GM12878 (cell line): Measurements from ENCODE around the gene TECR. TPM values are rescaled to one million over a fixed set of nuclear protein-coding genes. Genes with fewer than 3 reads are reported as not detected.

ENCODE experiments used
- ATAC-seq: fragments of 200-7000 bp; cut with Tn5 transposase; 3 replicates; pipeline ENCODE4 v1.9.1; 2020; ENCODE audit warnings: mild to moderate bottlenecking, moderate library complexity
- BruUV-seq: library from RNA; stranded (reverse); fragments of 400-500 nt; replicated peaks from 2 replicates; lab custom pipeline; 2021; lab: Mats Ljungman, UMichigan
- CTCF ChIA-PET: fragments of 300-600 bp; sonication (Branson Sonifier 250); formaldehyde crosslinking; extraction: SDS; loops from one replicate; lab custom pipeline; 2021; ENCODE audit warnings: inconsistent platforms; lab: Yijun Ruan, JAX
- POLR2A ChIA-PET: fragments of 350-600 bp; formaldehyde crosslinking; extraction: SDS; loops from one replicate; lab custom pipeline; 2021; ENCODE audit warnings: inconsistent platforms; lab: Charles Lee
- RAD21 ChIA-PET: fragments of 300-600 bp; sonication (Branson Sonifier 250); formaldehyde crosslinking; loops from one replicate; lab custom pipeline; 2023; ENCODE audit warnings: antibody characterized with exemption; ENCODE audit not compliant: unreplicated experiment; lab: Charles Lee
- SMC1A ChIA-PET: fragments of 300-600 bp; sonication (Branson Sonifier 250); formaldehyde crosslinking; loops from one replicate; lab custom pipeline; 2023; ENCODE audit not compliant: unreplicated experiment, uncharacterized antibody; lab: Charles Lee
- DNase-seq: peaks from one replicate; pipeline ENCODE4 v3.0.0-alpha.2; 2011; ENCODE audit warnings: low read depth, low spot score
- FAIRE-seq: peaks from 3 replicates; lab custom pipeline; 2011; peaks lifted over from hg19 to GRCh38; lab: Jason Lieb, UNC
- H2AFZ ChIP-seq: 2 replicates; pipeline ENCODE4 v1.6.0; 2011; ENCODE audit warnings: low read depth, low read length, control low read depth; ENCODE audit not compliant: control insufficient read depth
- H3K27ac ChIP-seq: 2 replicates; pipeline ENCODE4 v1.5.1; 2011; ENCODE audit warnings: control low read depth; ENCODE audit not compliant: control insufficient read depth, insufficient read depth
- H3K27me3 ChIP-seq, 2 experiments: replicated peaks in 1 of 2; 2 replicates each; pipeline versions ENCODE4 v1.6.0 to v1.6.1; 2011; ENCODE audit warnings: low read length in 1 of 2; ENCODE audit not compliant: control insufficient read depth in 2 of 2, insufficient read depth in 2 of 2
- H3K36me3 ChIP-seq, 2 experiments: 2 replicates each; pipeline ENCODE4 v1.5.1; 2011; ENCODE audit warnings: low read length in 1 of 2; ENCODE audit not compliant: control insufficient read depth in 2 of 2, insufficient read depth in 2 of 2
- H3K4me1 ChIP-seq: 2 replicates; pipeline ENCODE4 v1.6.1; 2011; ENCODE audit warnings: mild to moderate bottlenecking, low read length, moderate library complexity, mixed read lengths; ENCODE audit not compliant: control insufficient read depth, insufficient read depth
- H3K4me2 ChIP-seq: 2 replicates; pipeline ENCODE4 v1.6.0; 2011; ENCODE audit warnings: control low read depth; ENCODE audit not compliant: control insufficient read depth, insufficient read depth
- H3K4me3 ChIP-seq: fragments of 200-600 bp; sonication (generic); 2 replicates; pipeline ENCODE4 v1.5.1; 2016
- H3K79me2 ChIP-seq: 2 replicates; pipeline ENCODE4 v1.6.0; 2011; ENCODE audit warnings: low read length; ENCODE audit not compliant: control insufficient read depth, insufficient read depth
- H3K9ac ChIP-seq: 2 replicates; pipeline ENCODE4 v1.8.0; 2011; ENCODE audit warnings: low read length, control low read depth, mixed read lengths; ENCODE audit not compliant: control insufficient read depth, insufficient read depth
- H3K9me3 ChIP-seq: replicated peaks from 3 replicates; pipeline ENCODE4 v1.5.1; 2011; ENCODE audit warnings: mild to moderate bottlenecking, low read length; ENCODE audit not compliant: control insufficient read depth, insufficient read depth
- H4K20me1 ChIP-seq: 2 replicates; pipeline ENCODE4 v1.6.0; 2011; ENCODE audit not compliant: control insufficient read depth, insufficient read depth
- BACH1 ChIP-seq: fragments of 450-650 bp; IDR thresholded peaks from 2 replicates; pipeline ENCODE4 v1.6.1; 2017; ENCODE audit warnings: mild to moderate bottlenecking, borderline replicate concordance
- BMI1 ChIP-seq: fragments of 450-650 bp; IDR thresholded peaks from 2 replicates; pipeline ENCODE4 v1.6.1; 2016; ENCODE audit warnings: mild to moderate bottlenecking, moderate library complexity, borderline replicate concordance
- CHD1 ChIP-seq: IDR thresholded peaks from 2 replicates; pipeline ENCODE4 v1.6.1; 2012; ENCODE audit warnings: low read depth, low read length, improper control_type of control experiment
- CHD2 ChIP-seq: IDR thresholded peaks from 2 replicates; pipeline ENCODE4 v1.6.1; 2011; ENCODE audit warnings: low read depth, low read length, improper control_type of control experiment, borderline replicate concordance
- CUX1 ChIP-seq: IDR thresholded peaks from 2 replicates; pipeline ENCODE4 v1.6.1; 2012; ENCODE audit warnings: improper control_type of control experiment, low read depth, low read length; ENCODE audit not compliant: insufficient replicate concordance
- GATAD2B ChIP-seq: fragments of 450-650 bp; conservative IDR thresholded peaks from 2 replicates; pipeline ENCODE4 v1.6.1; 2017; ENCODE audit warnings: low read depth, mild to moderate bottlenecking, moderate library complexity
- HDAC2 ChIP-seq: fragments of 200-600 bp; sonication (generic); IDR thresholded peaks from 2 replicates; pipeline ENCODE4 v1.6.1; 2017
- IKZF1 ChIP-seq: fragments of 450-650 bp; conservative IDR thresholded peaks from 2 replicates; pipeline ENCODE4 v1.6.1; 2017; ENCODE audit warnings: antibody characterized with exemption, mild to moderate bottlenecking
- NFYB ChIP-seq: IDR thresholded peaks from 2 replicates; pipeline ENCODE4 v1.6.1; 2011; ENCODE audit warnings: low read depth, mild to moderate bottlenecking, low read length, improper control_type of control experiment, moderate library complexity; ENCODE audit not compliant: insufficient read depth
- NR2F1 ChIP-seq: fragments of 450-650 bp; conservative IDR thresholded peaks from 2 replicates; pipeline ENCODE4 v1.6.1; 2017; ENCODE audit warnings: mild to moderate bottlenecking
- PAX5 ChIP-seq: IDR thresholded peaks from 2 replicates; pipeline ENCODE4 v1.6.1; 2011; ENCODE audit warnings: low read depth, low read length, borderline replicate concordance
- POLR2A ChIP-seq: IDR thresholded peaks from 2 replicates; pipeline ENCODE4 v1.6.1; 2011; ENCODE audit warnings: low read depth, mild to moderate bottlenecking, low read length
- POU2F2 ChIP-seq: IDR thresholded peaks from 3 replicates; pipeline ENCODE4 v1.6.1; 2011; ENCODE audit warnings: low read depth, mild to moderate bottlenecking, low read length, borderline replicate concordance
- SPI1 ChIP-seq: IDR thresholded peaks from 2 replicates; pipeline ENCODE4 v1.6.1; 2011; ENCODE audit warnings: low read depth, mild to moderate bottlenecking, low read length, moderate library complexity, borderline replicate concordance; ENCODE audit not compliant: insufficient read depth
- USF1 ChIP-seq: IDR thresholded peaks from 2 replicates; pipeline ENCODE4 v1.6.1; 2011; ENCODE audit warnings: borderline replicate concordance, low read depth, mild to moderate bottlenecking, moderate library complexity, mixed read lengths, low read length; ENCODE audit not compliant: insufficient read depth; ENCODE audit errors: extremely low read length
- USF2 ChIP-seq: IDR thresholded peaks from 2 replicates; pipeline ENCODE4 v1.6.1; 2011; ENCODE audit warnings: low read depth, low read length, improper control_type of control experiment, borderline replicate concordance
- WGBS: methylation state at CpG from one replicate; pipeline ENCODE4 v1.1.6; 2016; ENCODE audit warnings: low lambda C conversion rate; ENCODE audit not compliant: insufficient replicate concordance, insufficient coverage; ENCODE audit errors: missing lambda C conversion rate; 5-methylcytosine and 5-hydroxymethylcytosine counted together
- in situ Hi-C: fragments of 300-500 bp; cut with MboI; formaldehyde crosslinking; loops from 9 replicates; pipeline ENCODE4 v1.14.3; 2018; ENCODE audit warnings: mixed read lengths
- intact Hi-C: fragments of 100-400 bp; cut with micrococcal nuclease; formaldehyde crosslinking; loops from one replicate; pipeline ENCODE4 v1.14.2; 2022; ENCODE audit not compliant: unreplicated experiment
- polyA plus RNA-seq, 11 experiments: library from polyadenylated mRNA; depleted of rRNA in 4 of 11; unstranded in 6 of 11; stranded (reverse) in 5 of 11; fragments of >200 nt; fragmentation: Nextera tagmentation in 4 of 11; fragmentation: Illumina TruSeq in 1 of 11; extraction: Ambion mirVana in 4 of 11; extraction: Trizol in 1 of 11; gene quantifications; 1 replicate in 1 of 11; 2 replicates in 10 of 11; pipeline versions ENCODE4 v1.2.1 to v1.2.3, GENCODE V29; 2011 to 2016; ENCODE audit warnings: inconsistent platforms in 2 of 11, missing spikeins in 2 of 11, low read depth in 1 of 11
- total RNA-seq, 4 experiments: library from RNA; depleted of rRNA in 3 of 4; stranded (reverse); fragments of >200 nt in 3 of 4; fragmentation: Illumina TruSeq in 1 of 4; extraction: Trizol in 1 of 4; gene quantifications; 2 replicates each; pipeline versions ENCODE4 v1.2.1 to v1.2.3, GENCODE V29; 2013 to 2021

The TECR gene
- total and polyA plus RNA-seq, 10 of the 15 experiments (the other 5 are each of a cell fraction or from before 2014, with no cell fraction given), result 9.6 to 157 (median 64.2) TPM

GRCh38 chr19:14496029-14496833 lies 33.2 kb upstream of the TECR start, which contains the start of gene GIPC1:
GIPC1 (minus strand) TSS chr19:14496127; CDS start chr19:14482976, 13,151 bp downstream.
- Histone ChIP-seq H3K4me1 (peaks cover 2% of the 10 kb centered on the region; the same call in 1 of the 2 replicates), H3K9ac (peak within 1 kb of the TSS; percentile 47; the same call in 1 of the 2 replicates), H3K27me3 (no peaks in the 10 kb centered on the region), H3K9me3 (no peaks in the 10 kb centered on the region), H2AFZ (peak within 1 kb of the TSS; percentile 97), H3K27ac (no peak within 1 kb of the TSS; the same call in 1 of the 2 replicates), H3K79me2 (no peaks in the 10 kb centered on the region), H4K20me1 (no peaks in the 10 kb centered on the region), H3K4me2 (peak within 1 kb of the TSS; percentile 89), H3K36me3 (no peaks in the 10 kb centered on the region), H3K4me3 (peak within 1 kb of the TSS; percentile 80)
- in situ Hi-C loops (no loop called here), intact Hi-C loops (no loop called here)
- ChIA-PET SMC1A (interaction anchor here (0.7 to 1.3 kb wide), 2 partner anchors 12 to 443 kb away, joined by 3 read pairs; no protein-coding TSS in a partner anchor), CTCF (interaction anchor here (0.8 to 2.1 kb wide), 7 partner anchors 10 to 360 kb away, joined by 3 to 10 read pairs (median 5); partner anchors contain the start of gene ASF1B), RAD21 (interaction anchor here (1.2 kb wide), 1 partner anchor 360 kb away, joined by 4 read pairs; the partner anchor contains the start of gene ASF1B), POLR2A (interaction anchor here (0.6 to 1.2 kb wide), 3 partner anchors 9 to 102 kb away, joined by 3 to 7 read pairs (median 5); partner anchors contain the start of gene DNAJB1)
- peak; percentile 32 for DNase-seq
- no TSS peak for BruUV-seq
- peak; percentile 90 for FAIRE-seq
- peak; percentile 97 for ATAC-seq
- 10% methylated on average over 36 of the region's 71 CpGs for WGBS
- TF ChIP-seq SPI1 (no peak), IKZF1 (peak; percentile 99), CUX1 (no peak), NFYB (peak; percentile 88), USF2 (peak; percentile 61), HDAC2 (no peak), NR2F1 (0 out of 2 replicates have a peak, but pooled peaks have one; percentile 10), CHD2 (peak; percentile 68; the same call in 1 of the 2 replicates), PAX5 (no peak), BMI1 (no peak), GATAD2B (no peak; the same call in 1 of the 2 replicates), POLR2A (0 out of 2 replicates have a peak, but pooled peaks have one; percentile 30), CHD1 (no peak), POU2F2 (no peak), BACH1 (0 out of 2 replicates have a peak, but pooled peaks have one; percentile 22), USF1 (peak; percentile 89)
